GM08714 (cell line): Measurements from ENCODE around the gene ZNF445.
"Not testable (repeated sequence)": the region's sequence is repeated elsewhere in the genome, so short reads cannot be mapped to it uniquely, and the experiment has no call there.

Experiments used
- H3K4me3 ChIP-seq: fragments of 200-500 bp; sonication (Bioruptor generic); 2 replicates; pipeline ENCODE4 v1.5.1; 2014; ENCODE audit warnings: mild to moderate bottlenecking, low read length, inconsistent platforms
- ZNF274 ChIP-seq: IDR thresholded peaks from 2 replicates; pipeline ENCODE4 v1.6.1; 2012; ENCODE audit warnings: mild to moderate bottlenecking, low read depth, low read length

Gene ZNF445

DNA sequence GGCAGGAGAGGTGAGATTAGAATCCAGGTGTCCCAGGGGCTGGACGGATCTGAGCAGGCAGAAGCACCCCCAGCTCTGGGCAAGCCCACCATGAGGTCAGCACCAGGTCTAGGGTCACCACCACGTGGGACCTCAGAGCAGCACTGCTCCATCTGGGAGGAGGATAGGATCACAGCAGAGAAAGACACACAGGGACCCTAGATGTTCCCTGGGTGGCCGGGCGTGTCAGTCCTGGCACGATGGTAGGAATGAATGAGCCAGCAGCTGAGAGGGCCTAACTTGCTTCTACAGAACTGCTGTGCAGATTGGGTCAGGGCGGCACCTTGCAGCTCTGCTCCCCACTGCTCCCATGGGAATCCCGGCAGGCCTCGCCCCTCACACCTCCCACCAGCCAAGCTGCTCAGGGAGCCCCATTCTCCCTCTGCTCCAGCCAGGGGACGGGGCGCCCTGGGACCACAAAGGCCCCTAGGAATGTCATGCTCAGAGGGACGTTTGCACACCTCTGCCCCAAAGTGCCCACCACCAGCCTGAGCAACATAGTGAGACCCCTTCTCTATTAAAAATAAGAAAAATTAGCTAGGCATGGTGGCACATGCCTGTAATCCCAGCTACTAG is 66.3 kb downstream of the ZNF445 start:
- no peak overlapping the region for H3K4me3 ChIP-seq
- no peak for TF ChIP-seq ZNF274

DNA sequence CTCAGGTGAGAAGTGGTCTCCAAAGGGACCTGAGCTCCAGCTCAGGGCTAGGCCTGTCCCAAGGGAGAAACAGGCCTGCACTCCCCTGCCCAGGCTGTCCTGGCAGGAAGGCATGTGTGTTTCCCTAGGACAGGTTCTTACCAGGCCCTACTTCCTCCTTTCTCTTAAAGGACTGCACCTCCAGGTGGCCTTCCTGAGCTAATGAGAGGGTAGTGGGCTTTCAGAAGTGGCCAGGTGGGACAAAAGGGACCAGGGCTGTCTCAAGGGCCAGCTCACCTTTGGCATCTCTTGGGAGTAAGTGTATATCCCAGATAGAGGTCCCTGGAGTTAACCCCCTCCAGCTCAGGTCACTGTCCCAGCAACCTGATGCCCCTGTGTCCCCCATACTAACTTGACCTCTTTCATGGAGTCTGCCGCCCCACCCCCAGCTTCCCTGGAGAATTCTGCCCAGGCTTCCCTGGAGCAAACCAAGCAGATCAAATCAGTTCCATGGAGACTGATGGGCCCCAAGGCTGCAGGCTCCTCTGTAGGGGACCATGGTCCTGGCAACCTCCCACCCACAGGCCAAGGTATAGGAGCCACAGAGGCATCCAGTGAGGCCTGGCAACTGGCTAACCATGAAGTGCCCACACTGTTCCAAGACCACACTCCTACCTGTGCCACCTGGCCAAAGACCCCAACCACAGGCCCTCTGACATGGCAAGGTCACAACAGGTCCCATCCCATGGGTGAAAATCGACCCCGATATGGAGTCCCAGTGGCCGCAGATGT is 67.6 kb downstream of the ZNF445 start:
- H3K4me3 ChIP-seq: no peak overlapping the region
- no peak for TF ChIP-seq ZNF274

DNA sequence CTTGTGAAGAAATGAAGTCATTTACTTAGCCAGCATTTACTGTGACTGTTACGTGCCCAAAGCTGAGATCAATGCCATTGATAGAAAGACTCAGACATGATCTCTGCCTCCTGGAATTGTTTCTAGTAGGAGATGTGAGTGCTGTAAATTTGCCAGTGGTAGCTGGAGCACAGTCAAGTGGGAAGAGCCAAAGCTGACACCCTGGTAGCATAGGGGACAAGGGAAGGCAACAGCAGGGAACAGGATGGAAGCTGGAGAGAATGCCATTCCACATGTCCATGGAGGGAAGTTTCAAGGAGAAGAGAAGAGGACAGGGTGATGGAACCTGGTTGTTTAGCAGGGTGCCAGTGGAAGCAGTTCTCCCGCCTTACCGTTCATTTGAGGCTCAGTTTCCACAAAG is 74.9 kb downstream of the ZNF445 start:
- no peak for TF ChIP-seq ZNF274
- no peak overlapping the region for H3K4me3 ChIP-seq

- no peak for TF ChIP-seq ZNF274
- H3K4me3 ChIP-seq: no peak overlapping the region
These were observed 76.7 kb downstream of the ZNF445 start for GRCh38 chr3:44400771-44401170.

- no peak overlapping the region for H3K4me3 ChIP-seq
- TF ChIP-seq ZNF274: no peak
These were observed 78.6 kb downstream of the ZNF445 start for GRCh38 chr3:44398853-44399252.

GRCh38 chr3:44398271-44398670 is 79.2 kb downstream of the ZNF445 start:
- not testable (repeated sequence) for H3K4me3 ChIP-seq

- no peak overlapping the region for H3K4me3 ChIP-seq
- TF ChIP-seq ZNF274: no peak
These were observed 81.0 kb downstream of the ZNF445 start for GRCh38 chr3:44396200-44397171.

DNA sequence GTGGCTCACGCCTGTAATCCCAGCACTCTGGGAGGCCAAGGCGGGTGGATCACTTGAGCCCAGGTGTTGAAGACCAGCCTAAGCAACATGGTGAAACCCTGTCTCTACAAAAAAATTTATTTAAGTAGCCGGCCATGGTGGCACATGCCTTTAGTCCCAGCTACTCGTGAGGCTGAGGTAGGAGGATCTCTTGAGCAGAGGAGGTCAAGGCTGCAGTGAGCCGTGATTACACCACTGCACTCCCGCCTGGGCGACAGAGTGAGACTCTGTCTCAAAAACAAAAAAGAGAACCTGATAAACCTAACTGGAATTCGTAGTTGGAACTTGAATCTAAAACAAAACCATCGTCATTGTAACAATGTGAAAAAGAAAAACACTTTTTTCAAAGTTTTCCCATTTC is 81.8 kb downstream of the ZNF445 start:
- H3K4me3 ChIP-seq: no peak overlapping the region
- no peak for TF ChIP-seq ZNF274

DNA sequence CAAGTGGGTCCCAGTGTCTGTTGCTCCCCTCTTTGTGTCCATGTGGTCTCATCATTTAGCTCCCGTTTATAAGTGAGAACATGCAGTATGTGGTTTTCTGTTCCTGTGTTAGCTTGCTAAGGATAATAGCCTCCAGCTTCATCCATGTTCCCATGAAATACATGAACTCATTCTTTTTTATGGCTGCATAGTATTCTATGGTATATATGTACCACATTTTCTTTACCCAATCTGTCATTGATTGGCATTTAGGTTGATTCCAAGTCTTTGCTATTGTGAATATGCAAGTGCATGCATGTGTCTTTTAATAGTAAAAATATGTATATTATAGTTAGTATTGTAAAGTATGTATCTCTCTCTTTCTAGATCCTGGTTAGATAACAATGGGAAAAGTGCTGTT is 85.0 kb downstream of the ZNF445 start:
- TF ChIP-seq ZNF274: no peak
- H3K4me3 ChIP-seq: no peak overlapping the region

DNA sequence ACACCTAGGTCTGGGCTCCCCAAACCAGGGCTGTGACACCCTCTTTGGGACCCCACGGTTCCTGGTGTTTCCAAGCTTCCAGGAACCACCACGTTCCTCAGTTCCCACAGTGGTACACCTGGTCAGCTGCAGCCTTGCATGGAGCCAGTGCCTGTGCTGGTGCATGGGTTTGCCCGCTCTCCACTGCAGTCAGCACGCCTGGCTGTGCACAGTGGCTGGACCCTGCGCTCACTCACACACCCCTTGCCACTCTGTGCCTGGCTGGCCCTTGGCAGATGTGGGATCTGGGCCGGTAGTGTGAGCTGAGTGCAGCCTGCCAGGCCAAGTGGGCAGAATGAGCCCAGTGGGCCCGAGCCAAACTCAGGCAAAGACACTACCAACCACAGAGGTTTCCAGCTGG is 90.1 kb downstream of the ZNF445 start:
- H3K4me3 ChIP-seq: no peak overlapping the region
- no peak for TF ChIP-seq ZNF274
